Mesendoderm (in vitro differentiated cells): Measurements from ENCODE around the gene SLC50A1.
"Not testable (repeated sequence)": the region's sequence is repeated elsewhere in the genome, so short reads cannot be mapped to it uniquely, and the experiment has no call there.

Experiments used
- DNase-seq: peaks from one replicate; pipeline ENCODE4 v3.0.0; 2013
- H2AK5ac ChIP-seq: 2 replicates; pipeline ENCODE4 v1.6.1; 2013; ENCODE audit warnings: low read length, inconsistent platforms
- H2BK120ac ChIP-seq: 2 replicates; pipeline ENCODE4 v1.6.1; 2013; ENCODE audit warnings: low read depth, mild to moderate bottlenecking, low read length, moderate library complexity, mixed read lengths
- H2BK15ac ChIP-seq: replicated peaks from 2 replicates; pipeline ENCODE4 v1.6.1; 2013; ENCODE audit warnings: low read depth, mild to moderate bottlenecking, moderate library complexity
- H2BK5ac ChIP-seq: 2 replicates; pipeline ENCODE4 v1.6.1; 2013; ENCODE audit warnings: low read length, inconsistent platforms
- H3K18ac ChIP-seq: 2 replicates; pipeline ENCODE4 v1.6.1; 2013; ENCODE audit warnings: mild to moderate bottlenecking, low read length, mixed read lengths
- H3K23ac ChIP-seq: one replicate; pipeline ENCODE4 v1.6.1; 2013; ENCODE audit warnings: low read length
- H3K27ac ChIP-seq: 2 replicates; pipeline ENCODE4 v1.5.1; 2013; ENCODE audit warnings: low read depth, mild to moderate bottlenecking, inconsistent platforms, low read length, moderate library complexity
- H3K27me3 ChIP-seq: 2 replicates; pipeline ENCODE4 v1.6.1; 2013; ENCODE audit warnings: low read length, control low read depth, mild to moderate bottlenecking, inconsistent platforms; ENCODE audit not compliant: insufficient read depth, poor library complexity
- H3K36me3 ChIP-seq: 2 replicates; pipeline ENCODE4 v1.6.1; 2013; ENCODE audit warnings: low read length, inconsistent platforms; ENCODE audit not compliant: control insufficient read depth, insufficient read depth
- H3K4ac ChIP-seq: one replicate; pipeline ENCODE4 v1.6.1; 2013; ENCODE audit warnings: low read depth, mild to moderate bottlenecking, low read length, moderate library complexity
- H3K4me1 ChIP-seq: 2 replicates; pipeline ENCODE4 v1.6.1; 2013; ENCODE audit warnings: low read depth, low read length, inconsistent platforms; ENCODE audit not compliant: control insufficient read depth
- H3K4me2 ChIP-seq: 2 replicates; pipeline ENCODE4 v1.6.1; 2013; ENCODE audit warnings: low read length
- H3K4me3 ChIP-seq: 2 replicates; pipeline ENCODE4 v1.5.1; 2013; ENCODE audit warnings: mild to moderate bottlenecking, low read length
- H3K56ac ChIP-seq: one replicate; pipeline ENCODE4 v1.6.1; 2013; ENCODE audit warnings: low read length
- H3K79me1 ChIP-seq: 2 replicates; pipeline ENCODE4 v1.6.1; 2013; ENCODE audit warnings: low read length, inconsistent platforms
- H3K79me2 ChIP-seq: 2 replicates; pipeline ENCODE4 v1.6.1; 2013; ENCODE audit warnings: mild to moderate bottlenecking, low read length; ENCODE audit not compliant: control insufficient read depth, insufficient read depth
- H3K9ac ChIP-seq: 2 replicates; pipeline ENCODE4 v1.6.1; 2013; ENCODE audit warnings: low read length, inconsistent platforms
- H4K5ac ChIP-seq: one replicate; pipeline ENCODE4 v1.6.1; 2013; ENCODE audit warnings: low read length
- H4K8ac ChIP-seq: one replicate; pipeline ENCODE4 v1.6.1; 2013; ENCODE audit warnings: low read depth, mild to moderate bottlenecking, control low read depth, low read length, moderate library complexity
- WGBS: extraction: QIAGEN DNeasy Blood & Tissue Kit; methylation state at CpG from one replicate; pipeline ENCODE4 v1.1.7; 2013; ENCODE audit warnings: low lambda C conversion rate, missing lambda C conversion rate; ENCODE audit not compliant: insufficient coverage; ENCODE audit errors: extremely low coverage; 5-methylcytosine and 5-hydroxymethylcytosine counted together

Gene SLC50A1

GRCh38 chr1:155110381-155110780 is 25.3 kb upstream of the SLC50A1 start:
- no peak overlapping the region for H2AK5ac ChIP-seq
- H2BK15ac ChIP-seq = no peak overlapping the region
- no peaks in the 10 kb centered on the region for H3K4me1 ChIP-seq
- no peak overlapping the region for H2BK120ac ChIP-seq
- H4K5ac ChIP-seq = no peak overlapping the region
- no peak overlapping the region for H3K18ac ChIP-seq
- H3K56ac ChIP-seq = no peak overlapping the region
- no peak overlapping the region for H3K23ac ChIP-seq
- no peak overlapping the region for H4K8ac ChIP-seq
- H3K79me1 ChIP-seq = no peaks in the 10 kb centered on the region
- no peak overlapping the region for H3K9ac ChIP-seq
- no peaks in the 10 kb centered on the region for H3K27me3 ChIP-seq
- H2BK5ac ChIP-seq = no peak overlapping the region
- WGBS = no CpG with 5 or more reads among the region's 8 CpGs
- H3K4ac ChIP-seq = no peak overlapping the region
- H3K79me2 ChIP-seq = no peaks in the 10 kb centered on the region
- no peak overlapping the region for H3K4me2 ChIP-seq
- H3K27ac ChIP-seq = no peak overlapping the region
- DNase-seq = no peak
- H3K4me3 ChIP-seq = no peak overlapping the region
- no peaks in the 10 kb centered on the region for H3K36me3 ChIP-seq

GRCh38 chr1:155110826-155111225 is 24.8 kb upstream of the SLC50A1 start:
- Histone ChIP-seq H3K27me3 (no peaks in the 10 kb centered on the region), H3K9ac (no peak overlapping the region), H4K8ac (no peak overlapping the region), H3K56ac (no peak overlapping the region), H4K5ac (no peak overlapping the region), H2BK15ac (no peak overlapping the region), H3K4me1 (no peaks in the 10 kb centered on the region), H3K4me2 (no peak overlapping the region), H3K23ac (no peak overlapping the region), H3K79me2 (no peaks in the 10 kb centered on the region), H3K36me3 (no peaks in the 10 kb centered on the region), H3K27ac (no peak overlapping the region), H2AK5ac (no peak overlapping the region), H2BK120ac (no peak overlapping the region), H3K4me3 (no peak overlapping the region), H3K18ac (no peak overlapping the region), H3K4ac (no peak overlapping the region), H2BK5ac (no peak overlapping the region), H3K79me1 (no peaks in the 10 kb centered on the region)
- no CpG with 5 or more reads among the region's 8 CpGs for WGBS
- no peak for DNase-seq

DNA sequence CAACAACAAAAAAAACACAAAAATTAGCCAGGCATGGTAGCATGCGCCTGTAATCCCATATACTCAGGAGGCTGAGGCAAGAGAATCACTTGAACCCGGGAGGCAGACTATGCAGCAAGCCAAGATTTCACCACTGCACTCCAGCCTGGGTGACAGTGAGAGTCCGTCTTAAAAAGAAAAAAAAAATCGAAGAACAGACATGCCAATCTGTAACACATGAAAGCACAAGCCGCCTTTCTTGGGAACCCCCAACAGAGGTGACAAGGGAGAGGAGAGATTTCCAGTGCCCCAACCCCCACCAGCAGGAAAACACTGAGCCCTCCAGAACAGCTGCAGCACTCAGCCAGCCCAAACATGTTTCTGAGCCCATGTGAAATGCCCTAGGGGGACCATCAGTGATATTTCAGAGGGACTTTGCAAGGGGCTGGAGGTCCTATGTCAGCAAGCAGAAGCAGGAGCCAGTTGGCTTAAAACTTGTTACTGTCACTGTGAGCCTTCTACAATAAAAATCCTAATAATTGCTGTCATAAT is 22.1 kb upstream of the SLC50A1 start:
- WGBS = no CpG with 5 or more reads among the region's 5 CpGs
- no peak overlapping the region for H3K9ac ChIP-seq

DNA sequence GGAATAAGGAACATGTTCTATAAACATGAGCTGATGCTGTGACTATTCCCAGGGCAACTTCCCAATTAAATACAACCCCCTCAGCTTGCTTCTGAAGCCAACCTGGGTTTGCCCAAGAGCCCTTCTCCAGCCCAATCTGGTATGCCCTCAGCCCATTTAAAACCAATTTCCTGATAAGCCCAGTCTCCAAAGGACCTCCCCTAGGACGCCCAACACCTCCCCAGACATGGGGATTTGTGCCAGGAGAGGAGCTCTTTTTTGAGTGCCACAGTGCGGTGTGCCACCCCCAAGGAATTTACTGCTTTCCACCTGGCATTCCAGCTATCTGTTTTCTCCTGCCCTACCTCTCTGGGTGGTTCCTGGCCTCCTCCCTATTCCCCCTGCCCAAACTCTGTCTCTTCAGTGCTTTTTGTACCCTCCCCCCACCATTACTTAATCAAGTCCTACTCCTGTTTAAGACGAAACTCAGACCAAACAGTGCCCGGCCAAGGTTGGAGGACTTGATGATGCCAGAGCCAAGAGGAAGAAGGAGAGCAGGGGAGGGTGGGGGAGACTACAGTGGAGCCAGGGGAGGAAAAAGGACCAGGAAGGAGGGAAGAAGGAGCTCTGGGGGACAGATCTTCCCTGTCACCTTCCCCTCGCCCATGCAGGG is 19.4 kb upstream of the SLC50A1 start:
- no peak overlapping the region for H3K27ac ChIP-seq
- no peak overlapping the region for H3K9ac ChIP-seq
- no peaks in the 10 kb centered on the region for H3K79me1 ChIP-seq
- no peak overlapping the region for H3K4me2 ChIP-seq
- no peak overlapping the region for H3K23ac ChIP-seq
- H2BK5ac ChIP-seq = no peak overlapping the region
- no peak overlapping the region for H3K56ac ChIP-seq
- no CpG with 5 or more reads among the region's 5 CpGs for WGBS
- DNase-seq = no peak
- H3K4me1 ChIP-seq = no peaks in the 10 kb centered on the region
- no peak overlapping the region for H2BK120ac ChIP-seq
- H2BK15ac ChIP-seq = no peak overlapping the region
- H3K4me3 ChIP-seq = no peak overlapping the region
- no peaks in the 10 kb centered on the region for H3K36me3 ChIP-seq
- H2AK5ac ChIP-seq = no peak overlapping the region
- H3K18ac ChIP-seq = no peak overlapping the region
- no peak overlapping the region for H4K5ac ChIP-seq
- H3K79me2 ChIP-seq = no peaks in the 10 kb centered on the region
- no peaks in the 10 kb centered on the region for H3K27me3 ChIP-seq
- H3K4ac ChIP-seq = no peak overlapping the region
- no peak overlapping the region for H4K8ac ChIP-seq

More for the DNA sequence above, 22.1 kb upstream of the SLC50A1 start:
- DNase-seq = no peak
- H3K27me3 ChIP-seq = no peaks in the 10 kb centered on the region
- H3K4me1 ChIP-seq = no peaks in the 10 kb centered on the region
- no peak overlapping the region for H2BK15ac ChIP-seq
- no peak overlapping the region for H2BK5ac ChIP-seq
- H3K36me3 ChIP-seq = no peaks in the 10 kb centered on the region
- no peak overlapping the region for H3K18ac ChIP-seq
- H3K79me1 ChIP-seq = no peaks in the 10 kb centered on the region
- no peak overlapping the region for H3K56ac ChIP-seq
- no peak overlapping the region for H4K8ac ChIP-seq
- no peak overlapping the region for H2BK120ac ChIP-seq
- no peak overlapping the region for H3K23ac ChIP-seq
- no peak overlapping the region for H3K4ac ChIP-seq
- H3K27ac ChIP-seq = no peak overlapping the region
- no peak overlapping the region for H3K4me3 ChIP-seq
- H2AK5ac ChIP-seq = no peak overlapping the region
- H3K79me2 ChIP-seq = no peaks in the 10 kb centered on the region
- no peak overlapping the region for H4K5ac ChIP-seq
- H3K4me2 ChIP-seq = no peak overlapping the region

GRCh38 chr1:155117610-155118009 is 18.0 kb upstream of the SLC50A1 start:
- H2BK15ac ChIP-seq = no peak overlapping the region
- H3K56ac ChIP-seq = no peak overlapping the region
- no peak overlapping the region for H3K9ac ChIP-seq
- H2BK120ac ChIP-seq = no peak overlapping the region
- H3K79me1 ChIP-seq = no peaks in the 10 kb centered on the region
- DNase-seq = no peak
- H3K36me3 ChIP-seq = no peaks in the 10 kb centered on the region
- H3K23ac ChIP-seq = no peak overlapping the region
- no peak overlapping the region for H2AK5ac ChIP-seq
- H3K4me3 ChIP-seq = no peak overlapping the region
- no peak overlapping the region for H4K8ac ChIP-seq
- H3K18ac ChIP-seq = no peak overlapping the region
- H4K5ac ChIP-seq = no peak overlapping the region
- H3K4me1 ChIP-seq = no peaks in the 10 kb centered on the region
- H3K27me3 ChIP-seq = no peaks in the 10 kb centered on the region
- no peak overlapping the region for H3K4ac ChIP-seq
- H3K27ac ChIP-seq = no peak overlapping the region
- WGBS = no CpG with 5 or more reads among the region's 4 CpGs
- H3K4me2 ChIP-seq = no peak overlapping the region
- H3K79me2 ChIP-seq = no peaks in the 10 kb centered on the region
- H2BK5ac ChIP-seq = no peak overlapping the region

- not testable (repeated sequence) for H3K9ac ChIP-seq, H3K4me2 ChIP-seq, H3K4ac ChIP-seq, H3K27ac ChIP-seq, H3K23ac ChIP-seq, H3K36me3 ChIP-seq, H3K18ac ChIP-seq, H3K56ac ChIP-seq, H3K4me3 ChIP-seq, H2BK5ac ChIP-seq, H3K79me1 ChIP-seq, H2BK15ac ChIP-seq, H2BK120ac ChIP-seq, H3K4me1 ChIP-seq, H2AK5ac ChIP-seq, H3K27me3 ChIP-seq, H4K8ac ChIP-seq, H3K79me2 ChIP-seq, H4K5ac ChIP-seq, DNase-seq
- WGBS = no CpG with 5 or more reads among the region's 7 CpGs
These were observed 17.6 kb upstream of the SLC50A1 start for GRCh38 chr1:155118090-155118489.
